HG02840 (cell line): ENCODE data around the gene MGAT1.
"Not testable (repeated sequence)": the region's sequence is repeated elsewhere in the genome, so short reads cannot be mapped to it uniquely, and the experiment has no call there.

Experiments
- ATAC-seq: cut with Tn5 transposase; IDR thresholded peaks from one replicate; pipeline ENCODE4 v1.9.1; 2021; ENCODE audit warnings: mild to moderate bottlenecking, moderate library complexity, moderate number of reproducible peaks; ENCODE audit not compliant: unreplicated experiment, low FRiP score

Gene MGAT1

DNA sequence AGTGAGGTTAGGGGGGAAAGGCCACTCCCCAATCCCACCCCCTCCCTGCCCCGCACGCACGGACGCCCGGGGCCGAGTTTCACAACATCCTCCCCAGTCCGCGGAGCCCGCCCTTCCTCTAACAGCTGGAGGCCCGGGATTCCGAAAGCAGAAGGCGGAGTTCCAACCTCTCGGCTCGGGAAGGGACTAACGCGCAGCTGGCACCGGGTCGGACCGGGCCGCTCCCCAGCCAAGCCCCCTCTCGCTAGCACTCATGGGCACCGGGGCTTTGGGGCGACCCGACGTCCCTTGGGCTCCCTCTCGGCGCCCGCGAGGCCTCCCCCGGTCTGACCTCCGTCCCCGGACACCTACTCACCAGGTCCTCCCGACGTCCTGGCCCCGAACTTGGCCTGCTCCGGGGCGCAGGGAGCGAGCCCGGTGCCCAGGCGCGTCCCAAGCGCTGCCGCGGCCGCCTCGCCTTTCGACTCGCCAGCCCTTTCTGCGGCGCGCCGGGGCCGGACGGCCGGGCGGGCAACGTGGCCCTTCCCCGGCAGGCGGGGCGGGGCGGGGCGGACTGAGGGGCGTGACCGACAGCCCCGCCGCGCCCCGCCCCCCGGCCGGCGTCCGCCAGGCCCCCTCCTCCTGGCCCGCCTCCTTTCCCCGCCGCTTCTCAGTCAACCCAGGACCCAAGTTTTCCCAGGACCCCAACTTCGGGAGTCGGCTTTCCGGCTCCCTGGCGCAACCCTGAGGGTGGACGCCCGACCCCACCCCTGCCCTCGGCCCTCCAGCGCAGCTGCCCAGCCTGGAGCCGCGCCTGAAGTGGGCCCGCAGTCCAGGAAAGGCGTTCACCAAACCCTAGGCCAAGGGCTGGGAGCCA, at the start of gene MGAT1:
Gene MGAT1 (minus strand): TSS at position 482 of the 856 bp plus-strand sequence. CDS start 9,835 bp downstream, outside the sequence.
- ATAC-seq: peak; percentile 28

DNA sequence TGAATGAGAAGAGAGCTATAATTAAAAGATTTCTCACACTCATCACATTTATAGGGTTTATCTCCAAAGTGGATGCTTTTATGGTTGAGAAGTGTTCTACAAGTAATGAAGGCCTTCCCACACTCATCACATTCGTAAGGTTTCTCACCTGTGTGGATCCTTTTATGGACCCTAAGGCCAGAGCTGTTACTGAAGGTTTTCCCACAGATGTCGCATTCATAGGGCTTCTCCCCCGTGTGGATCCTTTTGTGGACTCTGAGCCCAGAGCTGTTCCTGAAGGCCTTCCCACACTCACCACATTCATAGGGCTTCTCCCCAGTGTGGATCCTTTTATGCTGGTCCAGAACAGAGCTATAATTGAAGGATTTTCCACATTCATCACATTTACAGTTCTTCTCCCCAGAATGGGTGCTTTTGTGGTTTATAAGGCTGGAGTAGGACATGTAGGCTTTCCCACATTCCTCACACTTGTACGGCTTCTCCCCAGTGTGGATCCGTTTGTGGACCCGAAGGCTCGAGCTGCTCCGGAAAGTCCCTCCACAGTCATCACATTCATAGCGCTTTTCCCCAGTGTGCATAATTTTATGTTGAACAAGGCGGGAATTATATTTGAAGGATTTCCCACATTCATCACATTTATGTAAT, 48.0 kb upstream of the MGAT1 start:
- no peak for ATAC-seq

DNA sequence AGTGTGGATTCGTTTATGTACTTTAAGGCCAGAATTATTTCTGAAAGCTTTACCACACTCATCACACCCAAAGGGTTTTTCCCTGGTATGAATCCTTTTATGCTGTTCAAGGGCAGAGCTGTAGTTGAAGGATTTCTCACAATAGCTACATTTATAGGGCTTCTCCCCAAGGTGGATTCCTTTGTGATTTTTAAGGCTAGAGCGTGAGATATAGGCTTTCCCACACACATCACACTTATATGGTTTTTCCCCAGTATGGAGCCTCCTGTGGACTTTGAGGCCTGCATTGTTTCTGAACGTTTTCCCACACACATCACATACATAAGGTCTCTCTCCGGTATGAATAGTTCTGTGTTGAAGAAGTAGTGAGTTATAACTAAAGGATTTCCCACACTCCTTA, 47.2 kb upstream of the MGAT1 start:
- no peak for ATAC-seq

DNA sequence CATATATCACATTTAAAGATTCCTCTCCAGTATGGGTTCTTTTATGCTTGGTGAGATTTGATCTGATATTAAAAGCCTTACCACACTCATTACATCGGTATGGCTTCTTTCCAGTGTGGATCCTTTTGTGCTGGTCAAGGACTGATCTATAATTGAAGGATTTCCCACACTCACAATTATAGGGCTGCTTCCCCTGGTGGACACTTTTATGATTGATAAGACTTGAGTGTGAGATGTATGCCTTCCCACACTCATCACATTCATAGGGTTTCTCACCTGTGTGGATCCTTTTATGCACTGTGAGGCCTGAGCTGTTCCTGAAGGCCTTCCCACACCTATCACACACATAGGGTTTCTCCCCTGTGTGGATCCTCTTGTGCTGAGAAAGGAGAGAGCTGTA, 46.3 kb upstream of the MGAT1 start:
- no peak for ATAC-seq

DNA sequence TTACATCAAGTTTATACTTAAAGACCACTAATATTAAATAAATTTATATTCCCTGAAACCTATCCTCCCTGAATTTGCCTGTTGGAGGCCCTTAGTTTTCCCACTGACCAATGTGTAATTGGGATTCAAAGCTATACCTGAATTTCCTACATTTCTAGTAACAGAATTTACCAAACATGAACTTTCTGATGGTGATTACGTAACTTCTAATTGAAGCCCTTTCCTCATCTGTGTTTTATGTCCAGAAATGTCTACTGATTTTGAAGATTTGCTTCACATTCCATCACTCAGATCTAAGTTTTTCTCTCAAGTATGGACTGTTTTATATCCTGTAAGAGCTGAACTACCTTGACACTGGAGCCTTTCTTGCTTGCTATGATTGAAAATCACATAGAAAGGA, 45.7 kb upstream of the MGAT1 start:
- no peak for ATAC-seq

DNA sequence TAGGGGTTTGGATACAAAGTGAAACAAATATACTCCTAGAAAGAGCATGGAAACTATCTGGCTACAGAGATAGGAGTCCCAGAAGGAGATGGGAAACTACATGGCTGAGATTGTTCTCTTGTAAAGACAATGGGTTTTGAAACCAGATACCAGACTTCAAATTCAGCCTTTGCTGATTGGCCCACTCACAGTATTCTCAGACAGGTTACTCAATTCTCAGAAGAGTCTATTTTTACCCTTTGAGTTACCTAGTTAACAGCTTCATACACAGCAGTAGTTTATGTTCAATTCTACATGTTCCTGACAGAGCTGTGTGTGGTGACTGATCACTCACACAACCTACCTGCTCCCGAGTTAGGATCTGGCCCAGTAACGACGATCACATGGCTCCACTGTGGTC, 44.4 kb upstream of the MGAT1 start:
- ATAC-seq: no peak

DNA sequence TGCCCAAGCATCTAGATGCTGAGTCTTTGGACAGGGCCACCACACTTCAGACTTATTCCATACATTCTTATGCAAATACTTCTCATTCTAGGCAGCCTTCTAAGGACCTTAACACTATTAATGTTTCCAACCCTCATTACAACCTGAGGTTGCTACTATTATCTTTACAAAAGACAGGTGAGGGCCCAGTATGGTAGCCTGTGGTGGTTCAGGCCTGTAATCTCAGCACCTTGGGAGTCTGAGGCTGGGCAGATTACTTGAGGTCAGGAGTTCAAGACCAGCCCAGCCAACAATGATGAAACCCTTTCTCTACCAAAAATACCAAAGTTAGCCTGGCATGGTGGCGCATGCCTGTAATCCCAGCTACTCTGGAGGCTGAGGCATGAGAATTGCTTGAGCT, 42.3 kb upstream of the MGAT1 start:
- no peak for ATAC-seq

DNA sequence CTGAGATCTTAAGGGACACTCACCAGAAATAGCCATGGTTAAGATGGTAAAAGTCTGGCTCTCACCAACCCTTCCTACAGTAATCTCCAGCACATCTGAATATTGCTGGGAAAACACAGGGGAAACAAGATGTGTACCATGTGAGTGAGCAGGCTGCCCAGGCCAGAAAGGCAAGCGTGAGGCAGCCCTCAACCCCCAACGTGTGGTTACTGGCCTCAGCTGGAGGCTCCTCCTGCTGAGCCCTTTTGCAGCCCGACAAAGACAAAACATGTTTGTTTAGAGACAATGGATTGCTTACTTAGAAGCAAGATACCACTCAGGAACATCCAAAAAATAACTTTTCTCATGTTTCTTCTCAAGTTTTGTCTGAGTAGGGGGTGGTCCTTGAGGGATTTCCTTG, 41.8 kb upstream of the MGAT1 start:
- no peak for ATAC-seq

DNA sequence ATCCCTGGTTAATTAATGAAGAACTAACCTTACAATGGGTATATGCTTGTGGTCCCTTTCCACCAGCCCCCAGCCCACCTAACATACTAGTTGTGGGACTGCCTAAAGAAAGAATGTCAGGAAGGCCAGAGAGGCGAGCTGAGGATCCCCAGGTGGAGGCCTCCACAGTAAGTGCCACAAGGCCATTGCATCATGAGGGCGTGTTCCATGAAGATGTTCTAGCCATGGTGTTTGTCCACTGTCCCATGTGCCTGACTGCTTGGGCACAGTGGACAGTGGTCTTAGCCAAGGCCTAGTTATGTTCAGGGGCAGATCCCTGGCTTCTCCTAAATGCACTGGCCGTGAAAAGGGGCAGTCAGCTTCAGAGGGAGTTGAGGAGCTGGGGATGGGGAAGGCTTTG, 37.3 kb upstream of the MGAT1 start:
- ATAC-seq: no peak

DNA sequence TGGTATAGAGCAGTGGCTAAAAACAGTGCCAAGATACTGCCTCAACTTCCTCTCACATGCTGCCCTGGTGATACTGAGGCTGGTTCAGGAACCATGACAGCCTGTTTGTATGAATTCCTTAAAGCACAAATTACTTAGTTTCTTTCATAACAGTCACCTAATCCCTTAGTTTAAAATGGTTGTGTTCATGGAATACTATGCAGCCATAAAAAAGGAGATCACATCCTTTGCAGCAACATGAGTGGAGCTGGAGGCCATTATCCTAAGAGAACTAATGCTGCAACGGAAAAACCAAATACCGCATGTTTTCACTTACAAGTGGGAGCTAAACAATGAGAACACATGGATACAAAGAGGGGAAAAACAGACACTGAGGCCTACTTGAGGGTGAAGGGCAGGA, 36.6 kb upstream of the MGAT1 start:
- ATAC-seq: no peak

DNA sequence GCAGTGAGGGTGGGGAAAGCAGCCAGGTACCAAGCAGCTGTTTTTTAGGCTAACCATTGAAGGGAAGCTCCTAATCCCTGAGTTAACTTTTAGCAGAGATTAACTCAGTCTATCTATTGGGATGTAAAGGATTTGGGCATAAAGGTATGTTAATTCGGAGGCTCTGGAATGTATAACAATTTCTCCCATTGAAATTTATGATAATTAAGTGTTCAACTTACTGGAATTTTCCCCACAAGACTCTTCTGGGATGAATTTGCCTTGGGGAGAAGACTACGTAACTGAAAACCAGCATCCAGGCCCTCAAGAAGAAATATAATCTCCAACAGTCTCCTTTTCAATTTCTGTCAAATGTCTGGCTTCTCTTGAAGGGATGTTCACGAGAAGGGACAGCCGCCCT, 34.9 kb upstream of the MGAT1 start:
- no peak for ATAC-seq

DNA sequence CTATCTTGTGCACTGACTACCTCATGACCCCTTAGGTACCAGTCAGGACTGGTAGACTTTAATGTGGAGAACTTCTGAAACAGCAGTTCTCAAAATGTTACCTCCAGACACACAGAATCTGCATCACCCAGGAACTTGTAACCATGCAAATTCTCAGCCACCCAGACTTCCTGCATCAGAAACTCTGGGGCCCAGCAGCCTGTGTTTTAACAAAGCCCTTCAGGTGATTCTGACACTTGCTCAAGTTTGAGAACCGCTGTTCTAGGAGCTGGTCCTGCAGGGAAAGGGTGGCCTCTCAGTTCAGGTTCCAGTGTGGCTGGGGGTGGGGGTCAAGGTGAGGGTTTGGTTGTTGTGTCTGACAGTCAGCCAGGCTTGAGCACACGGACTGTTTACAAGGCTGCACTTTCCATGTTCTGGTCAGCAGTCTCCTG, 30.0 kb upstream of the MGAT1 start:
- peak; percentile 38 for ATAC-seq

DNA sequence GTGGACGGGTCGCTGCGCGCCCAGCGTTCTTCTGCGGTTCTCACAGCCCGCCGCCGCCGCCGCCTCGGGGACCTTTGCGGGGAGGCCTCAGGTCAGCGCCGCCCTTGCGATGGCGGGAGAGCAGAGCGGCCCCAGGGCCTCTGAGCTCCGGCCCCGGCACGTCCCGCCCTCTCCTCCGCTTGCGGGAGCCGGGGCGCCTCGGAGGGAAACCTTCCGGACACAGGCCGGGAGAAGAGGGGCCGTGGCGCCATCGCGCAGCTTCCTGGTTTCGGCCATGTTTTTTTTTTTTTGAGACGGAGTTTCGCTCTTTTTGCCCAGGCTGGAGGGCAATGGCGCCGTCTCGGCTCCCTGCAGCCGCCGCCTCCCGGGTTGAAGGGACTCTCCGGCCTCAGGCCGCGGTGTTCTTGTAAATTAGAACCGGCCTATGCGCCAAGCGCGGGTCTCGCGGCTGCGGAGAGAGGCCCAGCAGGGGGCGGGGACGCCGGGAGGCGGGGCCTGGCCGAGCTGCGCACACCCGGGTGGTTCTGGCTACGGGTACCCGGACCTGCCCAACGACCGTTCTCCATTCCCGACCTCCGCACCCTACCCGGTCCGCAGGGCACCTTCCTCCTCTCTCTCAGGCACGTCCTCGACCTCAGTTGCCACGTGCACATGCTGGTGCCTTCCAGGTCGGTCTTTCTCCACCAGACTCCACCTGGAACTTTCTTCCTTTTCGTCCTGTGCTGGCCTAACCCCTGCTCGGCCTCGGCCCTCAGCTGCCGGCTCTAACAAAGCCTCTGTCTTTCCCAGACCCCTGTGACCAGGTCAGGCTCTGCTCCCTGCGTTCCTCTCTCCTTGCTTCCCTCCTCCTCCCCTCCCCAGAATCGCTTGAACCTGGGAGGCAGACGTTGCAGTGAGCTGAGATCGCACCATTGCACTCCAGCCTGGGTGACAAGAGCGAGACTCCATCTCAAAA, 28.8 kb upstream of the MGAT1 start:
- peak; percentile 82 for ATAC-seq

DNA sequence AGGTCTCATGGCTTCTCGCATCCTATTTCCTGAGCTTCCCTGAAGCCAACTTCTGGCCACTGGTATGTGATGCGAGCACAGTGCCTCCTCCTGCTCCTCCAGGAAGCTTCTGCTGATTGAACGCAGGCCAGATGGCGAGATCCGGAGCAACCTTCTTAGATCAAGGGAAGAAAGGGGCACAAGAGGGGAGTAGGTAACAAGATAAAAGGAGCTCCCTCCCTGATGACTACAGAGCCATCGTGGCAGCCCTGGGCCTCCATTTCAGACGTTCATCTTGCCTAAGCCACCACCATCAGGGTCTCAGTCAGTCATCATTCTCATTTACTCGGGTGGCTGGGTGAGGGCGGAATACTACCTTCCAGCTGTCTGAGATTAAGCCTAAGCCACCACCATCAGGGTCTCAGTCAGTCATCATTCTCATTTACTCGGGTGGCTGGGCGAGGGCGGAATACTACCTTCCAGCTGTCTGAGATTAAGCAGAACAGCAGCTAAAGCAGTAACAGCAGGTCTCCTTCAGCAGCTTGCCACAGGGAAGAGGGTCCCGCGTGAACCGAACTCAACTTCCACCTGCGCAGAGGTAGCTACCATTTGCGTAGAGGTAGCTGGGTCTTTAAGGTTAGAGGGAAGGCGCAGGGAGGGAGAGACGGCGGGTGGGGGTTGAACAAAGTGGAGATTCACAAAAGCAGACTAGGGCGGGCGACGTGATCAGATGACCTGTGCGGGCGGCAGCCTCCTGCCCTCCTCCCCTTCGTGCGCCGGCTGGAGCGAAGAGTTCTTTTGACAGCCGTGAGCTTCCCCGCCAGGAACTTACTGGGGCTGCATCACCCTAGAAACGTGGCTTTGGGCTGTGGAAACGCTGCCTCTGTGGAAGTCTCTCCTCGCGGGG, 27.9 kb upstream of the MGAT1 start:
- peak; percentile 32 for ATAC-seq

DNA sequence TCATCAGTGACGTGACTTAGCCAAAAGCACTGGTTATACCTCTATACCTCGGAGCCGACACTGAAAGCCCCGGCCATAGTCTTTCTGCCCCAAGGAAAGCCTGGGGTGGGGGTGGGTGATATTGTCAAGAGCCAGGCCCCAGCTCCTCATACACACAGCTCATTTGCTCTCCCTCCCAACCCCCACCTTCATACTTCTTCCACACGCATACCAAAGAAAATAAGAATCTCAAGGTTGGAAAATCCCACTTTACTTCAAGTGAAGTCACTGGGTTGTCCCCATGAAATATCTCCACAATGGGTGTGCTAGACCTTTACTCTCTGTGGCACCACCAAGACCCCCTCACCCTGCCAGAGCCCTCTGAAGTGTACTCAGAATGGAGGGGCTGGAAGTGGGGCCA, 27.1 kb upstream of the MGAT1 start:
- ATAC-seq: no peak

DNA sequence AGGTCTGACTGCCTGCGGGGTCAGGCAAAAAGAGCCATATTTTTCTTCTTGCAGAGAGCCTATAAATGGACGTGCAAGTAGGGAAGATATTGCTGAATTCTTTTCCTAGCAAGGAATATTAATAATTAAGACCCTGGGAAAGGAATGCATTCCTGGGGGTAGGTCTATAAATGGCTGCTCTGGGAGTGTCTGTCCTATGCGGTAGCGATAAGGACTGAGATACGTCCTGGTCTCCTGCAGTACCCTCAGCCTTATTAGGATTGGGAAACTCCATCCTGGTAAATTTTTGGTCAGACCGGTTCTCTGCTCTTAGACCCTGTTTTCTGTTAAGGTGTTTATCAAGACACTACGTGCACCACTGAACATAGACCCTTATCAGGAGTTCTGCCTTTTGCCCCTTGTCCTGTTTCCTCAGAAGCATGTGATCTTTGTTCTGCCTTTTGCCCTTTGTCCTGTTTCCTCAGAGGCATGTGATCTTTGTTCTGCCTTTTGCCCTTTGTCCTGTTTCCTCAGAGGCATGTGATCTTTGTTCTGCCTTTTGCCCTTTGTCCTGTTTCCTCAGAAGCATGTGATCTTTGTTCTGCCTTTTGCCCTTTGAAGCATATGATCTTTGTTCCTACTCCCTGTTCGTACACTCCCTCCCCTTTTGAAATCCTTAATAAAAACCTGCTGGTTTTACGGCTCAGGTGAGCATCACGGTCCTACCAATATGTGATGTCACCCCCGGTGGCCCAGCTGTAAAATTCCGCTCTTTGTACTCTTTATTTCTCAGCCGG, 26.3 kb upstream of the MGAT1 start:
- not testable (repeated sequence) for ATAC-seq

DNA sequence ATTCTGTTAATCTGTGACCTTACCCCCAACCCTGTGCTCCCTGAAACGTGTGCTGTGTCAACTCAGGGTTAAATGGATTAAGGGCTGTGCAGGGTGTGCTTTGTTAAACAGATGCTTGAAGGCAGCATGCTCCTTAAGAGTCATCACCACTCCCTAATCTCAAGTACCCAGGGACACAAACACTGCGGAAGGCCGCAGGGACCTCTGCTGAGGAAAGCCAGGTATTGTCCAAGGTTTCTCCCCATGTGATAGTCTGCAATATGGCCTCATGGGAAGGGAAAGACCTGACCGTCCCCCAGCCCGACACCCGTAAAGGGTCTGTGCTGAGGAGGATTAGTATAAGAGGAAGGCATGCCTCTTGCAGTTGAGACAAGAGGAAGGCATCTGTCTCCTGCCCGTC, 24.8 kb upstream of the MGAT1 start:
- ATAC-seq: not testable (repeated sequence)

DNA sequence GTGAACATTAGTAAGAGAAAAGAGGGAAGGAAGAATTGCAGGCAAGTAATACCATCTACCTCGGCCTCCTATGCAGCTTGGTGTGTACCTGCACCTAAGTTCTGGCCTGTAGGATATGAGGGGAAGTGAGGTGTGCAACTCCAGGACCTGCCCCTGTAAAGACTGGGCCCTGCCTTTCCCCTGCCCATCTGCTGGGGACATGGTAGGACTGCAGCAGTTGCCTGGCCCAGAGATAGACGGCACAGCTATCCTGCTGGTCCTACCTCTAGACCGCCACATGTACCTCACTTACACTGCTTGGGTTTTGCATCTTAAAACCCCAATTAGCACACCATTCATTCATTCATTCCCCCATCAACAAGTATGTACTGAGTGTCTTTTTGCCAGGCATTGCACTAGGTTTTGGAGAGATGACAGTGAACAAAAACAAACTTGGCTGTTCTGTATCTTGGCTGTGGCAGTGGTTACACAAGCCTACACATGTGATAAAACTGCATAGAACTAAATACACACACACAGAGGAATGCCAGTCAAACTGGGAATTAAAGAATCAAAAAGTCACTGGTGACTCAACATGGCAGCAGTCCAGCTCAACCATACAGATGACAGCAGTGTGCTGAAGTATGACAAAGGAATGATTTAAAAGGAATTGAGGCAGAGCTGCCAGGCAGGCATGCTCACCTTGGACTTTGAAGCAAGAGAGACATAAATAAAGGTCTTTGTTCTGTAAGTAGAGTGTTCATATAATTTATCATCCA, 23.3 kb upstream of the MGAT1 start:
- no peak for ATAC-seq
